Sigmoid colon (tissue), 3 donors: Measurements from ENCODE around the gene HOXD13.

Experiments used
- CTCF ChIP-seq, 4 experiments: fragments of 450-650 bp in 3 of 4; fragments of 200-600 bp in 1 of 4; IDR thresholded peaks; one replicate each; pipeline ENCODE4 v1.5.1; 2016 to 2019; ENCODE audit warnings: antibody characterized with exemption in 4 of 4, mild to moderate bottlenecking in 3 of 4, moderate library complexity in 2 of 4
- POLR2A ChIP-seq, 2 donors: fragments of 450-650 bp; IDR thresholded peaks; one replicate each; pipeline ENCODE4 v1.6.1; 2016; ENCODE audit warnings: antibody characterized with exemption in 2 of 2, mild to moderate bottlenecking in 2 of 2, moderate library complexity in 2 of 2

GRCh38 chr2:176095421-176095820, 2.9 kb downstream of the HOXD13 start:
- TF ChIP-seq CTCF (IDR thresholded peaks at IDR 0.05) (no peak), POLR2A (IDR thresholded peaks at IDR 0.05) (no peak)
